ENCODE measurements around the gene FAM184B. TPM values are rescaled to one million over a fixed set of nuclear protein-coding genes. Genes with fewer than 3 reads are reported as not detected.

The FAM184B gene
- total RNA-seq, 1 donor from 2014 or later: not detected

DNA sequence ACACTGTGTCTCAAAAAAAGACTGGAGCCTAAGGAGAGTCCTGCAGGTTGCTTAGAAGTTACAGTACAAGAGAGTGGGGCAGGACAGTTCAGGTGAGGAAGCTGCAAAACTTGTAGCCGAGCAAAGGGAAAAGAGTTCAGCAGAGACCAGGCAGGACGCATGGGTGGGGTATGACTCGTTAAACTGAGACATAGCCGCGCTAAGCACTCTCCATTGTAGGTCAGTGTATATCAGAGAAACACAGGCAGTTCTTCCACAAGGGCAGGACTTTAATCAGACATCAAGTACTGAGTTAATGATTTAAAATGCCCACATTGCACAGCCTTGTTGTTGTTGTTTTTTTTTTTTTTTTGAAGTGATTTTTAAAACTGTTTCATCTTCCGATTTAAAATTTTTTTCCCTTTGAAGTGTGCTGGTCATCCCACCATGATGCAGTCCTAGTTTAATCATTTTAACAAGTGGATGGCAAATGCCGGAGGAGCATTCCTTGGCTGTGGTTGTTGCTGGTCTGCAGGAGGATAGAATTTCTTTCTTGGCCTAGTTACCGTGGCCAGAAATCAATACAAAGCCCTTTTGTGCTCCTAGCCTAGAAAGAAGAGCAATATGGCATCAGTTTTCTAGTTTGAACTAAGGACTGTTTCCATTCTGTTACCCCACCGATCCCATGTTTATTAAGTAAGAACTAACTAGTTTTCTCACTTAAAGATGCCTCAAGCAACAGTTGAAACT, 194.2 kb downstream of the FAM184B start:
- intact Hi-C loops (cut with micrococcal nuclease): no loop called here

DNA sequence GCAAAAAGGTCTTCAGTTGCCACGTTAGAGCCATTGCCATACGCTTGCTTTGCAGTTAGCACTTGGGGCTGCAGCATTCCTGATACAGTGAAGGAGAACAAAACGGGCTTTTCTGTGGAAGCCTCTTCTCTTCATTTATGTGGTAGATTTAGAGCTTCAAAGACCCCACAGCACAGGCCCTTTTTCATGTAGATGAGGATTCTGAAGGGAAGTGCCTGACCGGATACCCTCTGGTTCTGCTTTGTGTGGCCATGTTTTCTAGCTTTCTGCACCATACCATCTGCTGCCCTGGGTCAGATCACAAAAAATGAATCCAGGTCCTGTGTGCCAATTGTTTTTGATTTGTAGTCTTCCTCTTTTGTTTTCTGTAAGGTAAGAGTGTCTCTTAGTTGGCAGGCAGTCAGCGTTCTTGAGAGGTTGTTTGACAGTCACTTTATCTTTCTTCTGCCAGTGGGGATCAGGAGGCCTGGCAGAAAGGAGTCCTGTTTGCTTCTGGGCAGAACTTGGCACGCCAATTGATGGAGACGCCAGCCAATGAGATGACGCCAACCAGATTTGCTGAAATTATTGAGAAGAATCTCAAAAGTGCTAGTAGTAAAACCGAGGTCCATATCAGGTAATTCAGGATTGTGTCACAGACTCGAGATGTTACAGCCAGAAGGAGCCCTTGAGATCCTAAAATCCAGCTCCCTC, 196.8 kb downstream of the FAM184B start:
- intact Hi-C loops (cut with micrococcal nuclease): no loop called here

- intact Hi-C loops (cut with micrococcal nuclease): no loop called here
These were observed 197.5 kb downstream of the FAM184B start for GRCh38 chr4:17583941-17584340.

DNA sequence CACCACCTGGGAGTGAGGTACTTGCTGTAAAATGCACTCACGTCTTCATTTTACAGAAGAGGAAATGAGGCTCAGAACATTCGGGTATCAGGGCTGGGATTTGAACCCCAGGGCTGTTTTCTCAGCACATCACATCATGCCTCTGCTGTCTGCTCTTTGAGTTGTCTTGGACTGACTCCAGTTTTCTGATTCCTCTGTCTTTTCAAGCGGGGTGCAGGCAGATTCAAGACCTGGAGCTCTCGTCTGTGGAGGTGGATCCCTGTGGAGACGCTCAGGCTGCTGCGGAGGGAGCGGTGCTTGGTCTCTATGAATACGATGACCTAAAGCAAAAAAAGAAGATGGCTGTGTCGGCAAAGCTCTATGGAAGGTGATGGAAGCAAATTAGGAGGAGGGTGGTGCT, 198.1 kb downstream of the FAM184B start:
- intact Hi-C loops (cut with micrococcal nuclease): no loop called here

GRCh38 chr4:17580969-17581368, 200.5 kb downstream of the FAM184B start:
- intact Hi-C loops (cut with micrococcal nuclease): no loop called here

Other genes with a start within 250 kb of the FAM184B start
- 97.4 and 101 TPM in 2 replicates for gene LAP3, start 204.4 kb downstream of the FAM184B start, total RNA-seq
- gene MED28, start 167.0 kb downstream of the FAM184B start, total RNA-seq: 40.7 and 45.7 TPM in 2 replicates
- 39.1 and 40.1 TPM in 2 replicates for gene DCAF16, start 29.1 kb upstream of the FAM184B start, total RNA-seq
- gene NCAPG, start 29.4 kb upstream of the FAM184B start, total RNA-seq: 60.5 and 64.0 TPM in 2 replicates
- 8.9 and 10.0 TPM in 2 replicates for gene LCORL, start 240.1 kb upstream of the FAM184B start, total RNA-seq

Data from T-helper 2 cell treated with Interferon-gamma antibody and Interleukin-4, amounts not matched to agents 100 ng/mL and 5 ng/mL, for 36 hours (primary cell).